CD4-positive, alpha-beta T cell treated with Interleukin-21 for 1 hour (primary cell): Measurements from ENCODE around the gene PHF19.

ENCODE experiments used
- DNase-seq: peaks from one replicate; pipeline ENCODE4 v3.0.0-alpha.2; 2020

Gene PHF19

DNA sequence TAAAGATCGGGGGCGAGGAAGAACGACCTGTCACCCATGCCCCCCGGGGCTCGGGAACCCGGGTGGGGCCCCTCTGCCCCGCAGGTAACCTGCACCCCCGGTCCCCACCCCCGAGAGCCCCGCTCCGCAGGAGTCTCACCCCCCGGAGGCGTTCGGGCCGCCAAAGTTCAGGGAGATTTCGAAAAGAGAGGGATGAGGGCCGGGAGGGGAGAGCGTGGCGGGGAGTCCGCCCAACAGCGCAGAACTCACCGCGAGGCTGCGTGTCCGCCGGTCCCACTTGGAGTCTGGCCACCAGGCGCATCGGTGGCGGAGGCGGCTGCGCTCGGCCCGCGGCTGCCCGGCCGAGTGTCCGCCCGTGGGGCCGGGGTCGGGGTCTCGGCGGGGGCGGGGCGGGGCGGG, at the start of gene PHF19:
PHF19 (minus strand) TSS at position 347 of the 399 bp plus-strand sequence. CDS start 2,447 bp downstream, outside the sequence.
- DNase-seq, result peak; percentile 37

DNA sequence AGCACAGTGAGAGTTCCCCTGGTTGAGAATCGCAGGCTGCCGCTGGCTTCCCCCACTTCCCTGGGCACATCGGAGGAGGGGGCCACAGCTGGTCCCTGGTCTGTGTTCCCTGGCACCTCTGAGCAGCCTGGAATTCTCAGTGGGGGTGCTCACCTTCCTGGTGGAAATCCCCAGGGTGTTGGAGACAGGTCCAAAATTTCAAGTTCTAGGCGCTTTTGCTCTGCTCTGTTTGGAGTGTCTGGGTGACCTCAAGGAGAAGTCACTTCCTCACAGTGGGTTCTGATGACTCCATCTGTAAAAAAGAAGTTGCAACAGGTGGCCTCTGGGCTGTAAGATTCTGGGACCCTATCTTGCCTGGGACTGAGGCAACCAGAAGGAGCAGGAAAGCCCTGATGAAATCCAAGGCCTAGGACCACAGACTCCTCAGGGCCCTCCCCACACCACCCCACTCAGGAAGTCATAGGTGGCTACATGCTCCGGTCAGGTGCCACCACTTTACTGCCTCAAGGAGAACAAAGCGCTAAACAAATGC, 49.5 kb upstream of the PHF19 start, which contains the start of gene TRAF1:
TRAF1 (minus strand) TSS at position 400 of the 532 bp plus-strand sequence. CDS start 721 bp downstream, outside the sequence.
- DNase-seq, result no peak

- peak; percentile 93 for DNase-seq
These were observed 48.8 kb upstream of the PHF19 start for GRCh38 chr9:120925535-120926396.

GRCh38 chr9:120924698-120925534, 47.9 kb upstream of the PHF19 start:
- DNase-seq, result peak; percentile 70

DNA sequence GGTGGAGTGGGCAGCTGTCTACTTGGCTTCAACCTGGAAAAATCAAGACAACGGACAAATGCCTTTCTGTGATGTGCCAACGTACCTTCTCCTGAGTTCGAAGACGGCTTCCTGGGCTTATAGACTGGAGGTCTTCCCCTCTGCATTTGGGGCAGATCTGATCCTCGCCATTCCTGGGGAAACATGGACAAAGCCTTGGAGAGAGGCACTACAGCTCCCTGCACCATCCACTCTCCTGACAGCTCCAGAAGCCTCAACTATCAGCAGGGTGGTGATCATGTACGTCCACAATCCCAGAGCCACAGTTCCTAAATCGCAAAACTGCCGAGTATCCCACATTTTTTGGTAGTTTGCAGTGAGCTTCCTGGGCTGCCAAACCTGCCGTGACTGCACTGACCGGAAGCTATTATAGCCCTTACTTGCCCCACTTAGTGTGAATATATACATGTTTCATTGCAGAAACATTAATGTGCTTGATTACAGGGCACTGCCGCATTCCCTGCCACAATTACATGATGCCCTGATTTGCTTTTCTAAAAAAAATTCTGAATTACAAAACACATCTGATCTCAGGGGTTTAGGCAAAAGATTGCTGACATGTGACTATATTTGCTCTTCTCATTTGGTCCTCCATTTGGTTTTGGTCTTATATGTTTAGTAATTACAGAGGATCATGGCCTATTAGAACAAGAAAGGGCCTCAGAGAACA, 46.8 kb upstream of the PHF19 start:
- DNase-seq, result peak; percentile 32

- peak; percentile 27 for DNase-seq
These were observed 45.6 kb upstream of the PHF19 start for GRCh38 chr9:120922404-120923195.

- peak; percentile 48 for DNase-seq
These were observed 44.7 kb upstream of the PHF19 start for GRCh38 chr9:120921661-120922181.

DNA sequence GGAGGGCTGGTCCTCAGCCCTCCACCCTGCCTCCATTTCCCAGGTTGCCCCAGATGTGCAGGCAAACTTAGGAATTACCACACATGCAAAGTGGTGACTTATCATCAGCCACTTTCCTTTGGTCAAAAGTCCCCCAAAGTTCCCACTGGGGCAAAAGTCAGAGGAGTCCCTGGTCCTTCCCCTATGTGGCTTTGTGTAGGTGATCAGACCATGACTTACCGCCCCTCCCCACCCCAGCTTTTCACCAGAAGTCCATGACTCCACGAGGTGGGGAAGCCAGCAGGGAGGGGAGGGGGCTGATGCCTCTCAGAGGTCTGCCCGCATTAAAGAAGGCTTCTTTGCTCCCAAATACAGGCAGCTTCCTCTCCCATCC, 43.8 kb upstream of the PHF19 start:
- peak; percentile 42 for DNase-seq

- DNase-seq, result peak; percentile 55
These were observed 43.1 kb upstream of the PHF19 start for GRCh38 chr9:120919843-120920805.

- peak; percentile 21 for DNase-seq
These were observed 42.2 kb upstream of the PHF19 start for GRCh38 chr9:120918931-120919842.

DNA sequence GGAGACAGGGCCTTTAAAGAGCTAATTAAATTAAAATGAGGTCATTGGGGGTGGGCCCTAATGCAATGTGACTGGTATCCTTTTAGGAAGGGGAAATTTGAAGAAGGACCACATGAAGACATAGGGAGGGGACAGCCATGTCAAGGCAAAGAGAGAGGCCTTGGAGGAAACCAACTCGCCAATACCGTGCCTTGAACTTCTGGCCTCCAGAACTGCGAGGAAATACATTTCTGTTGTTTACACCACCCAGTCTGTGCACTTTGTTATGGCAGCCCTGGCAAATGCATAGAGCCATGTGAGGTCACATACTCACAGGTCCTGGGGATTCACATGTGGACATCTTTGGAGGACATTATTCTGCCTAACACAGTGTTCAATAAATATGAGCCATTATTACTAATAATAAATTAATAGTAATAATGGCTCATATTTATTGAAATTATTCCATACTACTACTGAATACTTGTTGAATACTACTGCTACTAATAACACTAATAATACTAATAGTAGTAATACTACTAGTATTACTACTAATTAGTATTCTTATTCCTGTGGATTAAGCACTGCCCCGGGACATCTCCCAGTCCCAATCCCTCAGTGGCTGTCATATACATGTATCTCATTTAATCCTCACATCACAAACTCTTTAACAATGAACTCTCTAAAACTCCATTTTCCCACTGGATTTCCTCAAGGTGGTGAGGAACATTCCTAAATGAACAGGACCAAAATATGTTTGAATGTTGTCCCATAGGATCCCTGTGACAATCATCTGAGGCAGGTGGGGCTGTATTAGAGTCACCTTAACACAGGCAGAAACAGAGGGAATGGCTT, 41.2 kb upstream of the PHF19 start:
- DNase-seq, result peak; percentile 50

- DNase-seq, result no peak
These were observed 40.2 kb upstream of the PHF19 start for GRCh38 chr9:120916991-120917880.

DNA sequence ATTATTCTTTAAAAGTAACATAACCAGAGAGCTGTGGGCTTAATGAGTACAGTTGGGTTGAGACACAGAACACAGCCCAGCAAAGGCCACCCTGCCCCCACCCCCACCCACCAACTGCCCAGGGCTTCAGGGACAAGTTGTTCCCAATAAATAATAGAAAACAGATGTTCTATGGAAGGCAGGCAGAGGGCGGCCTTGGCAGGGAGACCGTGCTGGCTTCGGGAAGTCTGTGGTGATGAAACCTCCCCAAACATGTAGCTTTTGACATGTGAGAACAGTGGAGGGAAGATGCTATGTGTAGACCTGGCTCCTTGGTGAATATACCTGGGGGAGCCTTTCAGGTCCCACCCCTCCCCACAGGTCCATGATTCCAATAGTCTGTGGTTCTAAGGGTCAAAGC, 39.6 kb upstream of the PHF19 start:
- DNase-seq, result peak; percentile 28

- peak; percentile 69 for DNase-seq
These were observed 39.0 kb upstream of the PHF19 start for GRCh38 chr9:120915854-120916470.

GRCh38 chr9:120914953-120915352, 38.0 kb upstream of the PHF19 start:
- DNase-seq, result no peak

GRCh38 chr9:120914396-120914795, 37.4 kb upstream of the PHF19 start:
- DNase-seq, result no peak
